Neural progenitor cell (in vitro differentiated cells): ENCODE data around the gene MOB1A.

Experiments used
- EZH2 ChIP-seq: fragments of 200-600 bp; sonication (generic); IDR thresholded peaks from 2 replicates; pipeline ENCODE4 v1.6.1; 2017; ENCODE audit warnings: antibody characterized with exemption, mild to moderate bottlenecking, moderate library complexity
- TF ChIP-seq, protein P1 (sequence below): fragments of 200-600 bp; sonication (generic); IDR thresholded peaks from 2 replicates; pipeline ENCODE4 v1.5.1; 2017; ENCODE audit warnings: antibody characterized with exemption, mild to moderate bottlenecking

DNA sequence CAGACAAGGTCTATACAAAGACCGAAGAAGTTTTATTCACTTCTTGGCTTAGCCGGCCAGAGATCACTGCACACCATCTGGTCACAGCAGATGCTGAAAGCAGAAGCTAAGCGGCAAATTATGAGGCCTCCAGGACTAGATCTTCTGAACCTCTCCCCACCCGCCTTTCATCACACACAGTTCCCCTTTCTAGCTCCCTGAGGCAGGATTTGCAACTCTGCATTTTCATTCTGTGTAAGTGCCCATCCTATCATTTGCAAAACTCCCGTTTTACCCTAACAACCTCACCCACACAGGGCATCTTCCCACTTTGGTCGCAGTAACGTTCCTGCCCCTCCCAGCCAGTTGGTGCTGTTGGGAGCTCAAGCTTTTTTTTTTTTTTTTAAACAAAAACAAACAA lies 3.1 kb upstream of the MOB1A start:
- TF ChIP-seq, protein P1, sequence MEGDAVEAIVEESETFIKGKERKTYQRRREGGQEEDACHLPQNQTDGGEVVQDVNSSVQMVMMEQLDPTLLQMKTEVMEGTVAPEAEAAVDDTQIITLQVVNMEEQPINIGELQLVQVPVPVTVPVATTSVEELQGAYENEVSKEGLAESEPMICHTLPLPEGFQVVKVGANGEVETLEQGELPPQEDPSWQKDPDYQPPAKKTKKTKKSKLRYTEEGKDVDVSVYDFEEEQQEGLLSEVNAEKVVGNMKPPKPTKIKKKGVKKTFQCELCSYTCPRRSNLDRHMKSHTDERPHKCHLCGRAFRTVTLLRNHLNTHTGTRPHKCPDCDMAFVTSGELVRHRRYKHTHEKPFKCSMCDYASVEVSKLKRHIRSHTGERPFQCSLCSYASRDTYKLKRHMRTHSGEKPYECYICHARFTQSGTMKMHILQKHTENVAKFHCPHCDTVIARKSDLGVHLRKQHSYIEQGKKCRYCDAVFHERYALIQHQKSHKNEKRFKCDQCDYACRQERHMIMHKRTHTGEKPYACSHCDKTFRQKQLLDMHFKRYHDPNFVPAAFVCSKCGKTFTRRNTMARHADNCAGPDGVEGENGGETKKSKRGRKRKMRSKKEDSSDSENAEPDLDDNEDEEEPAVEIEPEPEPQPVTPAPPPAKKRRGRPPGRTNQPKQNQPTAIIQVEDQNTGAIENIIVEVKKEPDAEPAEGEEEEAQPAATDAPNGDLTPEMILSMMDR: no peak
- TF ChIP-seq EZH2: no peak
